ENCODE data around the gene GMFB.

- TF ChIP-seq, protein P1, sequence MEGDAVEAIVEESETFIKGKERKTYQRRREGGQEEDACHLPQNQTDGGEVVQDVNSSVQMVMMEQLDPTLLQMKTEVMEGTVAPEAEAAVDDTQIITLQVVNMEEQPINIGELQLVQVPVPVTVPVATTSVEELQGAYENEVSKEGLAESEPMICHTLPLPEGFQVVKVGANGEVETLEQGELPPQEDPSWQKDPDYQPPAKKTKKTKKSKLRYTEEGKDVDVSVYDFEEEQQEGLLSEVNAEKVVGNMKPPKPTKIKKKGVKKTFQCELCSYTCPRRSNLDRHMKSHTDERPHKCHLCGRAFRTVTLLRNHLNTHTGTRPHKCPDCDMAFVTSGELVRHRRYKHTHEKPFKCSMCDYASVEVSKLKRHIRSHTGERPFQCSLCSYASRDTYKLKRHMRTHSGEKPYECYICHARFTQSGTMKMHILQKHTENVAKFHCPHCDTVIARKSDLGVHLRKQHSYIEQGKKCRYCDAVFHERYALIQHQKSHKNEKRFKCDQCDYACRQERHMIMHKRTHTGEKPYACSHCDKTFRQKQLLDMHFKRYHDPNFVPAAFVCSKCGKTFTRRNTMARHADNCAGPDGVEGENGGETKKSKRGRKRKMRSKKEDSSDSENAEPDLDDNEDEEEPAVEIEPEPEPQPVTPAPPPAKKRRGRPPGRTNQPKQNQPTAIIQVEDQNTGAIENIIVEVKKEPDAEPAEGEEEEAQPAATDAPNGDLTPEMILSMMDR (IDR thresholded peaks at IDR 0.05), result no peak
- TF ChIP-seq POLR2AphosphoS5 (IDR thresholded peaks at IDR 0.05) (no peak), POLR2A (IDR thresholded peaks at IDR 0.05) (no peak), EP300 (IDR thresholded peaks at IDR 0.05) (no peak)
Measured at GRCh38 chr14:54490445-54491175, 1.8 kb upstream of the GMFB start.

Measured in stomach (tissue), 4 donors.